DOHH2 (cell line): Measurements from ENCODE around the gene ENTPD8.

Experiments
- H3F3A ChIP-seq: fragments of 200-600 bp; sonication (generic), shearing (Covaris generic); 2 replicates; pipeline ENCODE4 v1.6.0; 2016; ENCODE audit warnings: antibody characterized with exemption, mild to moderate bottlenecking; ENCODE audit not compliant: control insufficient read depth, insufficient read depth
- H3K27ac ChIP-seq: fragments of 200-600 bp; sonication (generic); 2 replicates; pipeline ENCODE4 v1.5.1; 2014; ENCODE audit warnings: low read depth, mild to moderate bottlenecking, low read length, moderate library complexity
- H3K27me3 ChIP-seq: fragments of 200-600 bp; sonication (generic); 2 replicates; pipeline ENCODE4 v1.6.1; 2014; ENCODE audit warnings: mild to moderate bottlenecking, low read length, mixed read lengths; ENCODE audit not compliant: control insufficient read depth
- H3K36me3 ChIP-seq: fragments of 200-600 bp; sonication (generic); 2 replicates; pipeline ENCODE4 v1.6.1; 2014; ENCODE audit warnings: mild to moderate bottlenecking, low read length, moderate library complexity, mixed read lengths; ENCODE audit not compliant: control insufficient read depth
- H3K4me1 ChIP-seq: fragments of 200-600 bp; sonication (generic); 2 replicates; pipeline ENCODE4 v1.6.1; 2014; ENCODE audit warnings: mild to moderate bottlenecking, low read length, mixed read lengths; ENCODE audit not compliant: control insufficient read depth
- H3K4me2 ChIP-seq: fragments of 200-600 bp; sonication (generic); 2 replicates; pipeline ENCODE4 v1.6.0; 2014; ENCODE audit warnings: mild to moderate bottlenecking, low read length, moderate library complexity
- H3K4me3 ChIP-seq: fragments of 200-600 bp; sonication (generic); 2 replicates; pipeline ENCODE4 v1.5.1; 2014; ENCODE audit warnings: mild to moderate bottlenecking, low read length, mixed read lengths
- H3K79me2 ChIP-seq: fragments of 200-600 bp; sonication (generic); 2 replicates; pipeline ENCODE4 v1.6.1; 2014; ENCODE audit warnings: mild to moderate bottlenecking, low read length, mixed read lengths; ENCODE audit not compliant: control insufficient read depth
- H3K9me2 ChIP-seq: fragments of 200-600 bp; sonication (generic); replicated peaks from 2 replicates; pipeline ENCODE4 v1.6.1; 2014; ENCODE audit warnings: mild to moderate bottlenecking, low read length, mixed read lengths; ENCODE audit not compliant: control insufficient read depth
- H3K9me3 ChIP-seq: fragments of 200-600 bp; sonication (generic); 2 replicates; pipeline ENCODE4 v1.6.1; 2014; ENCODE audit warnings: antibody characterized with exemption, low read length, mixed read lengths; ENCODE audit not compliant: control insufficient read depth, insufficient read depth
- H4K20me1 ChIP-seq: fragments of 200-600 bp; sonication (generic); 2 replicates; pipeline ENCODE4 v1.6.0; 2014; ENCODE audit warnings: low read depth, mild to moderate bottlenecking, antibody characterized with exemption, low read length, moderate library complexity; ENCODE audit not compliant: control insufficient read depth, insufficient read depth
- CTCF ChIP-seq: fragments of 200-600 bp; sonication (generic); IDR thresholded peaks from one replicate; pipeline ENCODE4 v1.5.1; 2014; ENCODE audit warnings: antibody characterized with exemption, mild to moderate bottlenecking, low read depth, low read length; ENCODE audit not compliant: poor library complexity, severe bottlenecking
- EZH2phosphoT487 ChIP-seq: fragments of 200-600 bp; sonication (generic); IDR thresholded peaks from 2 replicates; pipeline ENCODE4 v1.6.1; 2017; ENCODE audit warnings: borderline replicate concordance, mild to moderate bottlenecking, antibody characterized with exemption, low read length, moderate library complexity, mixed read lengths

The ENTPD8 gene

GRCh38 chr9:137448602-137448962 lies 7.4 kb upstream of the ENTPD8 start:
- H3K79me2 ChIP-seq = no peaks in the 10 kb centered on the region
- no peak overlapping the region for H3K4me2 ChIP-seq
- no peak overlapping the region for H3K27ac ChIP-seq
- H3K9me3 ChIP-seq = no peaks in the 10 kb centered on the region
- H3F3A ChIP-seq = 0 out of 2 replicates have a peak, but pooled peaks cover 6% of the 10 kb centered on the region
- H4K20me1 ChIP-seq = no peaks in the 10 kb centered on the region; the same call in 1 of the 2 replicates
- H3K36me3 ChIP-seq = peaks cover 33% of the 10 kb centered on the region
- H3K27me3 ChIP-seq = no peaks in the 10 kb centered on the region
- no peak for TF ChIP-seq EZH2phosphoT487
- no peak for TF ChIP-seq CTCF
- H3K4me1 ChIP-seq = peaks cover 57% of the 10 kb centered on the region
- no peak overlapping the region for H3K4me3 ChIP-seq
- no peaks in the 10 kb centered on the region for H3K9me2 ChIP-seq

GRCh38 chr9:137447722-137448601 lies 6.8 kb upstream of the ENTPD8 start:
- Histone ChIP-seq H3K27ac (no peak overlapping the region), H3K4me1 (peaks cover 54% of the 10 kb centered on the region)
- TF ChIP-seq EZH2phosphoT487 = no peak
- no peak for TF ChIP-seq CTCF

GRCh38 chr9:137446851-137447471 lies 5.8 kb upstream of the ENTPD8 start:
- no peaks in the 10 kb centered on the region for H3K9me3 ChIP-seq
- H3K27me3 ChIP-seq = 0 out of 2 replicates have a peak, but pooled peaks cover under 1% of the 10 kb centered on the region
- H3K27ac ChIP-seq = no peak overlapping the region
- peaks cover 17% of the 10 kb centered on the region for H3K36me3 ChIP-seq
- H3K4me1 ChIP-seq = peaks cover 44% of the 10 kb centered on the region
- no peak for TF ChIP-seq EZH2phosphoT487
- no peak for TF ChIP-seq CTCF
- H3K4me3 ChIP-seq = no peak overlapping the region
- no peaks in the 10 kb centered on the region for H3K79me2 ChIP-seq
- no peak overlapping the region for H3K4me2 ChIP-seq
- no peaks in the 10 kb centered on the region for H3K9me2 ChIP-seq
- no peaks in the 10 kb centered on the region; the same call in 1 of the 2 replicates for H4K20me1 ChIP-seq
- peaks cover 11% of the 10 kb centered on the region for H3F3A ChIP-seq

More at GRCh38 chr9:137447722-137448601, 6.8 kb upstream of the ENTPD8 start:
- Histone ChIP-seq H3K9me3 (no peaks in the 10 kb centered on the region), H3K79me2 (no peaks in the 10 kb centered on the region), H3F3A (0 out of 2 replicates have a peak, but pooled peaks cover 6% of the 10 kb centered on the region), H3K4me2 (no peak overlapping the region), H3K36me3 (peaks cover 27% of the 10 kb centered on the region), H3K9me2 (no peaks in the 10 kb centered on the region), H3K4me3 (no peak overlapping the region), H3K27me3 (no peaks in the 10 kb centered on the region), H4K20me1 (no peaks in the 10 kb centered on the region; the same call in 1 of the 2 replicates)
